Parathyroid adenoma (tissue), 2 donors: ENCODE data around the gene ATP1B2.
"Not testable (repeated sequence)": the region's sequence is repeated elsewhere in the genome, so short reads cannot be mapped to it uniquely, and the experiment has no call there.

ENCODE experiments used
- H2AFZ ChIP-seq: fragments of 300-600 bp; sonication (generic); one replicate; pipeline ENCODE4 v1.7.0; 2017; ENCODE audit warnings: antibody characterized with exemption, mild to moderate bottlenecking
- H3K27ac ChIP-seq: fragments of 300-600 bp; sonication (generic); one replicate; pipeline ENCODE4 v1.7.0; 2017
- H3K27me3 ChIP-seq: fragments of 300-600 bp; sonication (generic); one replicate; pipeline ENCODE4 v1.7.0; 2017; ENCODE audit warnings: low read length; ENCODE audit not compliant: control insufficient read depth, insufficient read depth
- H3K36me3 ChIP-seq: fragments of 300-600 bp; sonication (generic); one replicate; pipeline ENCODE4 v1.7.0; 2017; ENCODE audit warnings: low read length; ENCODE audit not compliant: control insufficient read depth, insufficient read depth
- H3K4me1 ChIP-seq: fragments of 300-600 bp; sonication (generic); one replicate; pipeline ENCODE4 v1.7.0; 2017; ENCODE audit warnings: control low read depth
- H3K4me2 ChIP-seq: fragments of 300-600 bp; sonication (generic); one replicate; pipeline ENCODE4 v1.7.0; 2017; ENCODE audit warnings: low read length
- H3K4me3 ChIP-seq: fragments of 300-600 bp; sonication (generic); one replicate; pipeline ENCODE4 v1.7.0; 2017; ENCODE audit warnings: low read depth, low read length
- H3K79me2 ChIP-seq: fragments of 300-600 bp; sonication (generic); one replicate; pipeline ENCODE4 v1.7.0; 2017; ENCODE audit warnings: control low read depth
- H3K9ac ChIP-seq: fragments of 300-600 bp; sonication (generic); one replicate; pipeline ENCODE4 v1.7.0; 2017; ENCODE audit warnings: mild to moderate bottlenecking
- H3K9me3 ChIP-seq: fragments of 300-600 bp; sonication (generic); one replicate; pipeline ENCODE4 v1.7.0; 2017; ENCODE audit warnings: low read length; ENCODE audit not compliant: control insufficient read depth
- CTCF ChIP-seq: fragments of 300-600 bp; sonication (generic); IDR thresholded peaks from one replicate; pipeline ENCODE4 v1.7.0; 2017; ENCODE audit warnings: antibody characterized with exemption, mild to moderate bottlenecking
- donor health status: primary hyperparathyroidism.

Gene ATP1B2

GRCh38 chr17:7618608-7619007 is 32.1 kb upstream of the ATP1B2 start:
- Histone ChIP-seq H3K4me2 (no peak overlapping the region), H3K36me3 (no peaks in the 10 kb centered on the region), H2AFZ (no peak overlapping the region), H3K27ac (no peak overlapping the region), H3K9me3 (no peaks in the 10 kb centered on the region), H3K27me3 (no peaks in the 10 kb centered on the region), H3K4me1 (peaks cover 1% of the 10 kb centered on the region), H3K79me2 (peaks cover 6% of the 10 kb centered on the region), H3K4me3 (no peak overlapping the region), H3K9ac (no peak overlapping the region)
- TF ChIP-seq CTCF: no peak

GRCh38 chr17:7620835-7621234 is 29.9 kb upstream of the ATP1B2 start:
- Histone ChIP-seq H3K9me3 (no peaks in the 10 kb centered on the region), H3K4me1 (no peaks in the 10 kb centered on the region), H3K27me3 (no peaks in the 10 kb centered on the region), H3K4me2 (no peak overlapping the region), H3K9ac (no peak overlapping the region), H2AFZ (no peak overlapping the region), H3K27ac (no peak overlapping the region), H3K79me2 (no peaks in the 10 kb centered on the region), H3K4me3 (no peak overlapping the region), H3K36me3 (no peaks in the 10 kb centered on the region)
- TF ChIP-seq CTCF: no peak

DNA sequence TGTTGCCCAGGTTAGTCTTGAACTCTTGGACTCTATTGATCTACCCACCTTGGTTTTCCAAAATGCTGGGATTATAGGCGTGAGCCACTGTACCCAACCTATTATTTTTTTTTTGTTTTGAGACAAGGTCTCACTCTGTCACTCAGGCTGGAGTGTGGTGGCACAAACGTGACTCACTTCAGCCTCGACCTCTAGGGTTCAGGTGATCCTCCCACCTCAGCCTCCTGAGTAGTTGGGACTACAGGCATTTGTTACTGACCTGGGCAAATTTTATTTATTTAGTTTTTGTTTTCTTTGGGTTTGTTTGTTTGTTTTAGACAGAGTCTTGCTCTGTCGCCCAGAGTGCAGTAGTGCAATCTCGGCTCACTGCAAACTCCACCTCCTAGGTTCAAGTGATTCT is 27.1 kb upstream of the ATP1B2 start:
- no peak for TF ChIP-seq CTCF
- no peak overlapping the region for H2AFZ ChIP-seq
- peaks cover 6% of the 10 kb centered on the region for H3K4me1 ChIP-seq
- H3K9ac ChIP-seq: no peak overlapping the region
- no peaks in the 10 kb centered on the region for H3K36me3 ChIP-seq
- no peak overlapping the region for H3K4me3 ChIP-seq
- no peaks in the 10 kb centered on the region for H3K79me2 ChIP-seq
- H3K9me3 ChIP-seq: no peaks in the 10 kb centered on the region
- H3K4me2 ChIP-seq: no peak overlapping the region
- no peaks in the 10 kb centered on the region for H3K27me3 ChIP-seq
- H3K27ac ChIP-seq: no peak overlapping the region

DNA sequence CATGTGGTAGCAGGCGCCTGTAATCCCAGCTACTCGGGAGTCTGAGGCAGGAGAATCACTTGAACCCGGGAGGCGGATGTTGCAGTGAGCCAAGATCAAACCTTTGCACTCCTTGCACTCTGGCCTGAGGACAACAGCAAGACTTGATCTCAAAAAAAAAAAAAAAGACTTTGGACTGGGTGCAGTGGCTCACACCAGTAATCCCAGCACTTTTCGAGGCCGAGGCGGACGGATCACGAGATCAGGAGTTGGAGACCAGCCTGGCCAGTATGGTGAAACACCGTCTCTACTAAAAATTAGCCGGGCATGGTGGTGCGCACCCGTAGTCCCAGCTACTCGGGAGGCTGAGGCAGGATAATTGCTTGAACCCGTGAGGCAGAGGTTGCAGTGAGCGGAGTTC is 25.0 kb upstream of the ATP1B2 start:
- not testable (repeated sequence) for H3K27me3 ChIP-seq, H3K9ac ChIP-seq, H3K9me3 ChIP-seq, H3K4me2 ChIP-seq, H3K36me3 ChIP-seq, H2AFZ ChIP-seq, H3K79me2 ChIP-seq, H3K27ac ChIP-seq, H3K4me3 ChIP-seq
- H3K4me1 ChIP-seq: peaks cover 11% of the 10 kb centered on the region

DNA sequence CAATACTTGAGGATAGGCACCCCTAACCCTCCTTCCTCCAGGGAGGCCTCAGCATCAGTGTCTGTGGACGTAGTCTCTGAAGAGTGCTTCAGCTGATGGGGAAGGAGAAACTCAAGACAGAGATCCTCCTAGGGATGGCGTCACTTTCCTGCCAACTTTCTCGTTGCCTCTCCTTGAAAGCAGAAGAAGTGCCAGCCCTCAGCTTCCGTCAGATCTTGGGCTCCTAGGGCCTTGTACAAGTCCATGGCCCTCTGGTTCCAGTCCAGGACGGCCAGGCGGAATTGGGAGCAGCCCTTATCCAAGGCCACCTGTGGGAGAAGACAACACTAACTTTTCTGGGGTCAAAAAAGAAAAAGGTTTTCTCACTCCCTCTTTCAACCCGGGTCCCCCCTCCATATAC is 24.4 kb upstream of the ATP1B2 start:
- Histone ChIP-seq H3K4me1 (peaks cover 15% of the 10 kb centered on the region), H3K9me3 (no peaks in the 10 kb centered on the region), H3K4me3 (no peak overlapping the region), H2AFZ (no peak overlapping the region), H3K9ac (no peak overlapping the region), H3K27ac (no peak overlapping the region), H3K36me3 (no peaks in the 10 kb centered on the region), H3K27me3 (no peaks in the 10 kb centered on the region), H3K79me2 (no peaks in the 10 kb centered on the region), H3K4me2 (peak overlapping the region; percentile 88)
- no peak for TF ChIP-seq CTCF
